ENCODE data around the gene ASCC3.
A peak's percentile ranks its signal among the peaks of the same experiment; 100 is the strongest.

The ASCC3 gene

DNA sequence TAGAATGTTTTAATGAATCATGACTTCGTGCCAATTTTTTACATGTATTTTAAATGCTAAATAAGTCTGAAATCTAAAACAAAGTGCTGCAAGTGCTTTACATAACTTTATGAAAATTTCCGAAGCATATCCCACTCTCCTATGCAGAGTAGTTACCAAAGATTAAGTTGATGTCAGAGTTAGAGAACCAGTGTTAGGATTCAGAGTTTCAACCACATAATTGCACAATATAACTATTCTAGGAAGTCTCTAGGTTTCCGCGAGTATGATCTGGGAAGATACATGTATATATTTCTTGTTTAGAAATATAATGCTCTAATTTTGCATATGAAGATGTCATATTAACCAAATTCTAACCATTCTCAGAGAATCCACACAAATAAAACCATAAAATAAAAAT, 74.8 kb downstream of the ASCC3 start:
- TF ChIP-seq FOXM1 (IDR thresholded peaks at IDR 0.05; ENCODE audit: borderline replicate concordance, low read depth) = no peak

DNA sequence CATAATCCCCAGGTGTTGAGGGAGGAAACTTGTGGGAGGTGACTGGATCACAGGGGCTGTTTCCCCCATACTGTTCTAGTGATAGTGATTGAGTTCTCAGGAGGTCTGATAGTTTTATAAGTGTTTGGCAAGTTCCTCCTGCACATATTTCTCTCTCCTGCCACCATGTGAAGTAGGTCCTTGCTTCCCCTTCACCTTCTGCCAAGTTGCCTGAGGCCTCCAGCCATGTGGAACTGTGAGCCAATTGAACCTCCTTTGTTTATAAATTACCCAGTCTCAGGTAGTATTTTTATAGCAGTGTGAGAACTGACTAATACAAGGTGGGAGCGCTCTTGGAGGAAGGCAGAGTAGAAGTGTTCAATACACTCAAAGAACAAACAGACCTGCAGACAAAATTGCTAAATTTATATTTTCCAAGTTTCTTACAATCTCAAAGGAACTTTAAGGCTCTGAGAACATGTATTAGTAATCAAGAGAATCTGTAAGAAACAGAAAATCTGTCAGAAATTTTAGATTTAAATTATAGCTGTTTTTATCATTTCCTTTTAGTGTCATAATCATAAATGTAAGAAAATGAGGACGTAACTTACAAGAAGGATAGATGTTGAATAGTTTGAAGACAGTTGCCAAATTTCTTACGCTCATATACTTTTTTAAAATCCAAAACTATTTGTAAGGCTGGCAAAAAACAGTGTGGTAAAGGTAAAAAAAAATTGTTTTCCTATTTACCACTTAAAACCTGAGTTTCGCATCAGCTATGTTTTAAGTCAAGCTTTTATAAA, 77.7 kb downstream of the ASCC3 start:
- no peak for TF ChIP-seq EP300 (IDR thresholded peaks at IDR 0.05; ENCODE audit: borderline replicate concordance)
- TF ChIP-seq NFIC (IDR thresholded peaks at IDR 0.05) = 0 out of 2 replicates have a peak, but pooled peaks have one; percentile 32
- TF ChIP-seq MAX (IDR thresholded peaks at IDR 0.05) = 0 out of 2 replicates have a peak, but pooled peaks have one; percentile 18
- no peak for TF ChIP-seq FOXM1 (IDR thresholded peaks at IDR 0.05; ENCODE audit: borderline replicate concordance, low read depth)
- TF ChIP-seq TEAD4 (IDR thresholded peaks at IDR 0.05) = no peak

GRCh38 chr6:100801036-100801435, 80.1 kb downstream of the ASCC3 start:
- TF ChIP-seq TEAD4 (IDR thresholded peaks at IDR 0.05) = no peak
- no peak for TF ChIP-seq TCF12 (IDR thresholded peaks at IDR 0.05; ENCODE audit: low read depth)

DNA sequence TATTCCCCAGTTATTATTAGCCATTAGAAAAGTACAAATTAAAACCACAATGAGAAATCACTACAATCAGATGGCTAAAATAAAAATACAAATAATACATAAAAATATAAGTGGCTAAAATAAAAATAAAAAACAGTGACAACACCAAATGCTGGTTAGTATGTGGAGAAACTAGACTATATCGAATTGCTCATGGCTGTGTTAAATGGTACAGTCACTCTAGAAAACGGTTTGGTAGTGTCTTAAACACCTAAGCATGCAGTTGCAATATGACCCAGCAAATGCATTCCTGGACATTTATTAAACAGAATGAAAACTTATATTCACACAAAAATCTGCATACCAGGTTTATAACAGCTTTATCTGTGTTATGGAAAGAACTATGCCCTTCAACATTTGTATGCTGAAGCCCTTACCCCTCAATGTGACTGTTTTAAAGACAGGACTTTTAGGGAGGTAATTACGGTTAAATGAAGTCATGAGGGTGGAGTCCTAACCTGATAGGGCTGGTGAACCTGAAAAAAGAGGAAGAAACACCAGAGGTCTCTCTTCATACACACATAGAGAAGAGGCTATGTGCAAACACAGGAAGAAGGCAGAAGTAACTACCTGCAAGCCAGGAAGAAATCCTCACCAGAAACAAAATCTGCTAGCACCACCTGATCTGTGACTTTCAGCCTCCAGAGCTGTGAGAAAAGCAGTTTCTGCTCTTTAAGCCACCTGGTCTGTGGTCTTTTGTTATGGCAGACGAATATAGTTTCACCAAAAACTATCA, 84.9 kb downstream of the ASCC3 start:
- TF ChIP-seq TAF1 (IDR thresholded peaks at IDR 0.05; ENCODE audit: low read depth) (no peak), RAD21 (IDR thresholded peaks at IDR 0.05; ENCODE audit: low read depth) (no peak), USF1 (IDR thresholded peaks at IDR 0.05) (no peak), CREB1 (IDR thresholded peaks at IDR 0.05; ENCODE audit: low read depth) (no peak), TCF12 (IDR thresholded peaks at IDR 0.05; ENCODE audit: low read depth) (no peak), TEAD4 (IDR thresholded peaks at IDR 0.05) (no peak), ZBTB7A (IDR thresholded peaks at IDR 0.05; ENCODE audit: low read depth) (no peak)

- TF ChIP-seq TEAD4 (IDR thresholded peaks at IDR 0.05) (no peak), ZBTB7A (IDR thresholded peaks at IDR 0.05; ENCODE audit: low read depth) (no peak), NFIC (IDR thresholded peaks at IDR 0.05) (no peak), CREB1 (IDR thresholded peaks at IDR 0.05; ENCODE audit: low read depth) (no peak), RAD21 (IDR thresholded peaks at IDR 0.05; ENCODE audit: low read depth) (no peak), USF1 (IDR thresholded peaks at IDR 0.05) (no peak), YY1 (IDR thresholded peaks at IDR 0.05; ENCODE audit: low read depth) (no peak), EP300 (IDR thresholded peaks at IDR 0.05; ENCODE audit: borderline replicate concordance) (no peak), TAF1 (IDR thresholded peaks at IDR 0.05; ENCODE audit: low read depth) (no peak), EGR1 (IDR thresholded peaks at IDR 0.05) (no peak), TCF12 (IDR thresholded peaks at IDR 0.05; ENCODE audit: low read depth) (no peak), FOXM1 (IDR thresholded peaks at IDR 0.05; ENCODE audit: borderline replicate concordance, low read depth) (no peak), MAX (IDR thresholded peaks at IDR 0.05) (no peak), CEBPB (IDR thresholded peaks at IDR 0.05) (no peak)
- TF ChIP-seq, protein P1, sequence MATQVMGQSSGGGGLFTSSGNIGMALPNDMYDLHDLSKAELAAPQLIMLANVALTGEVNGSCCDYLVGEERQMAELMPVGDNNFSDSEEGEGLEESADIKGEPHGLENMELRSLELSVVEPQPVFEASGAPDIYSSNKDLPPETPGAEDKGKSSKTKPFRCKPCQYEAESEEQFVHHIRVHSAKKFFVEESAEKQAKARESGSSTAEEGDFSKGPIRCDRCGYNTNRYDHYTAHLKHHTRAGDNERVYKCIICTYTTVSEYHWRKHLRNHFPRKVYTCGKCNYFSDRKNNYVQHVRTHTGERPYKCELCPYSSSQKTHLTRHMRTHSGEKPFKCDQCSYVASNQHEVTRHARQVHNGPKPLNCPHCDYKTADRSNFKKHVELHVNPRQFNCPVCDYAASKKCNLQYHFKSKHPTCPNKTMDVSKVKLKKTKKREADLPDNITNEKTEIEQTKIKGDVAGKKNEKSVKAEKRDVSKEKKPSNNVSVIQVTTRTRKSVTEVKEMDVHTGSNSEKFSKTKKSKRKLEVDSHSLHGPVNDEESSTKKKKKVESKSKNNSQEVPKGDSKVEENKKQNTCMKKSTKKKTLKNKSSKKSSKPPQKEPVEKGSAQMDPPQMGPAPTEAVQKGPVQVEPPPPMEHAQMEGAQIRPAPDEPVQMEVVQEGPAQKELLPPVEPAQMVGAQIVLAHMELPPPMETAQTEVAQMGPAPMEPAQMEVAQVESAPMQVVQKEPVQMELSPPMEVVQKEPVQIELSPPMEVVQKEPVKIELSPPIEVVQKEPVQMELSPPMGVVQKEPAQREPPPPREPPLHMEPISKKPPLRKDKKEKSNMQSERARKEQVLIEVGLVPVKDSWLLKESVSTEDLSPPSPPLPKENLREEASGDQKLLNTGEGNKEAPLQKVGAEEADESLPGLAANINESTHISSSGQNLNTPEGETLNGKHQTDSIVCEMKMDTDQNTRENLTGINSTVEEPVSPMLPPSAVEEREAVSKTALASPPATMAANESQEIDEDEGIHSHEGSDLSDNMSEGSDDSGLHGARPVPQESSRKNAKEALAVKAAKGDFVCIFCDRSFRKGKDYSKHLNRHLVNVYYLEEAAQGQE (IDR thresholded peaks at IDR 0.05; ENCODE audit: low read depth) = no peak
Measured at GRCh38 chr6:100790084-100790483, 91.0 kb downstream of the ASCC3 start.

- TF ChIP-seq MAX (IDR thresholded peaks at IDR 0.05) (no peak), ZBTB7A (IDR thresholded peaks at IDR 0.05; ENCODE audit: low read depth) (no peak), EGR1 (IDR thresholded peaks at IDR 0.05) (no peak)
Measured at GRCh38 chr6:100785982-100786381, 95.1 kb downstream of the ASCC3 start.

GRCh38 chr6:100780648-100781047, 100.5 kb downstream of the ASCC3 start:
- no peak for TF ChIP-seq TAF1 (IDR thresholded peaks at IDR 0.05; ENCODE audit: low read depth)
- no peak for TF ChIP-seq TEAD4 (IDR thresholded peaks at IDR 0.05)
- TF ChIP-seq EGR1 (IDR thresholded peaks at IDR 0.05) = no peak
- TF ChIP-seq YY1 (IDR thresholded peaks at IDR 0.05; ENCODE audit: low read depth) = no peak
- TF ChIP-seq EP300 (IDR thresholded peaks at IDR 0.05; ENCODE audit: borderline replicate concordance) = no peak
- no peak for TF ChIP-seq FOXM1 (IDR thresholded peaks at IDR 0.05; ENCODE audit: borderline replicate concordance, low read depth)
- no peak for TF ChIP-seq TCF12 (IDR thresholded peaks at IDR 0.05; ENCODE audit: low read depth)
- TF ChIP-seq CREB1 (IDR thresholded peaks at IDR 0.05; ENCODE audit: low read depth) = no peak
- no peak for TF ChIP-seq USF1 (IDR thresholded peaks at IDR 0.05)
- no peak for TF ChIP-seq NFIC (IDR thresholded peaks at IDR 0.05)
- TF ChIP-seq RAD21 (IDR thresholded peaks at IDR 0.05; ENCODE audit: low read depth) = no peak
- no peak for TF ChIP-seq MAX (IDR thresholded peaks at IDR 0.05)
- TF ChIP-seq, protein P1 (IDR thresholded peaks at IDR 0.05; ENCODE audit: low read depth) = no peak
- no peak for TF ChIP-seq CEBPB (IDR thresholded peaks at IDR 0.05)
- TF ChIP-seq ZBTB7A (IDR thresholded peaks at IDR 0.05; ENCODE audit: low read depth) = no peak
